Body of pancreas (tissue), 4 donors: ENCODE measurements around the gene SPDYE4. TPM values are rescaled to one million over a fixed set of nuclear protein-coding genes. Genes with fewer than 3 reads are reported as not detected.
A peak's percentile ranks its signal among the peaks of the same experiment; 100 is the strongest.

Experiments
- ATAC-seq: fragments of 150-250 bp; one replicate; pipeline ENCODE4 v1.9.1; 2016
- DNase-seq, 4 donors: peaks; one replicate each; pipeline ENCODE4 v3.0.0-alpha.2; 2019
- H3K27ac ChIP-seq, 4 donors: fragments of 200-600 bp; sonication (generic); 1 replicate in 3 of 4; 2 replicates in 1 of 4; pipeline versions ENCODE4 v1.5.1 to v1.6.1; 2016 to 2019; ENCODE audit warnings: mild to moderate bottlenecking in 1 of 4, mixed read lengths in 1 of 4, moderate library complexity in 1 of 4
- H3K27me3 ChIP-seq, 2 donors: fragments of 200-600 bp; sonication (generic); one replicate each; pipeline ENCODE4 v1.6.0; 2016; ENCODE audit warnings: mild to moderate bottlenecking in 1 of 2
- H3K36me3 ChIP-seq, 2 donors: fragments of 200-600 bp; sonication (generic); replicated peaks in 1 of 2; 2 replicates each; pipeline ENCODE4 v1.5.1; 2016; ENCODE audit warnings: low read depth in 2 of 2; ENCODE audit not compliant: insufficient read depth in 1 of 2
- H3K4me1 ChIP-seq: fragments of 200-600 bp; sonication (generic); one replicate; pipeline ENCODE4 v1.6.0; 2016
- H3K4me3 ChIP-seq, 2 donors: fragments of 200-600 bp; sonication (generic); 1 replicate in 1 of 2; 2 replicates in 1 of 2; pipeline ENCODE4 v1.5.1; 2016 to 2019
- H3K9me3 ChIP-seq, 3 donors: fragments of 200-600 bp; sonication (generic); 1 replicate in 2 of 3; 2 replicates in 1 of 3; pipeline ENCODE4 v1.5.1; 2016
- POLR2A ChIP-seq, 3 donors: fragments of 450-650 bp; IDR thresholded peaks; one replicate each; pipeline ENCODE4 v1.6.1; 2016; ENCODE audit warnings: antibody characterized with exemption in 3 of 3, mild to moderate bottlenecking in 2 of 3
- WGBS, 2 donors: methylation state at CpG; one replicate each; pipeline ENCODE4 v1.1.5; 2017; 5-methylcytosine and 5-hydroxymethylcytosine counted together
- intact Hi-C: fragments of 100-400 bp; cut with DNase I; formaldehyde crosslinking; loops from one replicate; pipeline ENCODE4 v1.15.1; 2023
- total RNA-seq, 2 donors: library from RNA; depleted of rRNA; stranded (reverse); fragments of >200 nt; gene quantifications; one replicate each; pipeline ENCODE4 v1.1.0, GENCODE V29; 2016
- TF ChIP-seq, protein P1 (sequence below), 7 experiments: fragments of 450-650 bp in 4 of 7; fragments of 200-600 bp in 3 of 7; sonication (generic) in 3 of 7; IDR thresholded peaks; one replicate each; pipeline ENCODE4 v1.5.1; 2016 to 2019; ENCODE audit warnings: antibody characterized with exemption in 7 of 7

SPDYE4 gene
- total RNA-seq, 2 donors from 2014 or later, result not detected

- no peak for DNase-seq
- Histone ChIP-seq H3K27me3 (no peaks in the 10 kb centered on the region), H3K36me3 (no peaks in the 10 kb centered on the region), H3K9me3 (no peaks in the 10 kb centered on the region), H3K4me1 (peaks cover 6% of the 10 kb centered on the region), H3K27ac (no peak overlapping the region), H3K4me3 (no peak overlapping the region)
- TF ChIP-seq, protein P1, sequence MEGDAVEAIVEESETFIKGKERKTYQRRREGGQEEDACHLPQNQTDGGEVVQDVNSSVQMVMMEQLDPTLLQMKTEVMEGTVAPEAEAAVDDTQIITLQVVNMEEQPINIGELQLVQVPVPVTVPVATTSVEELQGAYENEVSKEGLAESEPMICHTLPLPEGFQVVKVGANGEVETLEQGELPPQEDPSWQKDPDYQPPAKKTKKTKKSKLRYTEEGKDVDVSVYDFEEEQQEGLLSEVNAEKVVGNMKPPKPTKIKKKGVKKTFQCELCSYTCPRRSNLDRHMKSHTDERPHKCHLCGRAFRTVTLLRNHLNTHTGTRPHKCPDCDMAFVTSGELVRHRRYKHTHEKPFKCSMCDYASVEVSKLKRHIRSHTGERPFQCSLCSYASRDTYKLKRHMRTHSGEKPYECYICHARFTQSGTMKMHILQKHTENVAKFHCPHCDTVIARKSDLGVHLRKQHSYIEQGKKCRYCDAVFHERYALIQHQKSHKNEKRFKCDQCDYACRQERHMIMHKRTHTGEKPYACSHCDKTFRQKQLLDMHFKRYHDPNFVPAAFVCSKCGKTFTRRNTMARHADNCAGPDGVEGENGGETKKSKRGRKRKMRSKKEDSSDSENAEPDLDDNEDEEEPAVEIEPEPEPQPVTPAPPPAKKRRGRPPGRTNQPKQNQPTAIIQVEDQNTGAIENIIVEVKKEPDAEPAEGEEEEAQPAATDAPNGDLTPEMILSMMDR (IDR thresholded peaks at IDR 0.05), result no peak
- no peak for TF ChIP-seq POLR2A (IDR thresholded peaks at IDR 0.05)
- intact Hi-C loops, result no loop called here
- WGBS, 2 donors, result 82 to 90% methylated on average over 2 of the region's 2 CpGs
- no peak for ATAC-seq
These were observed 30.7 kb upstream of the SPDYE4 start for GRCh38 chr17:8788998-8789397.

GRCh38 chr17:8785547-8786413, 27.4 kb upstream of the SPDYE4 start:
- intact Hi-C loops, result no loop called here
- peak; percentile 71 to 82 (median 75) for DNase-seq
- no peak overlapping the region for H3K4me3 ChIP-seq
- peaks cover 6% of the 10 kb centered on the region for H3K4me1 ChIP-seq
- WGBS, 2 donors, result 30 to 31% methylated on average over 19 of the region's 19 CpGs
- H3K36me3 ChIP-seq, result no peaks in the 10 kb centered on the region
- no peak overlapping the region for H3K27ac ChIP-seq
- no peaks in the 10 kb centered on the region for H3K27me3 ChIP-seq
- TF ChIP-seq, protein P1 (IDR thresholded peaks at IDR 0.05), result peak; percentile 56 to 80 (median 75)
- no peak for TF ChIP-seq POLR2A (IDR thresholded peaks at IDR 0.05)
- peak; percentile 68 for ATAC-seq
- no peaks in the 10 kb centered on the region for H3K9me3 ChIP-seq

DNA sequence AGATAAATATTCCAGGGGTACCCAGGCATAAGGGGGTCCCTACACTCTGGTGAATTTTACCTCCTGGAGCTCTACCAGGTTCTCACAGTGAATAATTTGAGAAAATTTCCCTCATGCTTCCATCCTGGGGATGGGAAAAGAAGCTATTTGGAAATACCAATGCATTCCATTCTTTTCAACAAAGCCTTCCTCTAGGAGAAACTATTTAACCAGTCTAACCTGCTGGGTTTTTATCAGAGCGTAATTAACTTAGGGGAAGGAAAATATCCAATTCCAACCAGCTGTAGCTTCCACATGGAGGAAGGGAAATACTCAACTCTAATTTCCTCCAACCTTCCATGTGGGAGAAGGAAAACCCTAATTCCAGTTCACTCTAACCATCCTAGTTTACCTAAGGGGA, 23.8 kb upstream of the SPDYE4 start:
- no peaks in the 10 kb centered on the region for H3K36me3 ChIP-seq
- TF ChIP-seq, protein P1 (IDR thresholded peaks at IDR 0.05), result no peak
- TF ChIP-seq POLR2A (IDR thresholded peaks at IDR 0.05), result no peak
- no peak overlapping the region for H3K4me3 ChIP-seq
- H3K9me3 ChIP-seq, result no peaks in the 10 kb centered on the region
- intact Hi-C loops, result no loop called here
- no peaks in the 10 kb centered on the region for H3K27me3 ChIP-seq
- DNase-seq, result no peak
- H3K27ac ChIP-seq, result no peak overlapping the region
- H3K4me1 ChIP-seq, result peaks cover 6% of the 10 kb centered on the region
- no peak for ATAC-seq
- WGBS, 2 donors, result 63 to 91% methylated on average over 1 of the region's 1 CpG

GRCh38 chr17:8781776-8782175, 23.4 kb upstream of the SPDYE4 start:
- H3K4me3 ChIP-seq, result no peak overlapping the region
- no peak overlapping the region for H3K27ac ChIP-seq
- H3K9me3 ChIP-seq, result no peaks in the 10 kb centered on the region
- intact Hi-C loops, result no loop called here
- DNase-seq (no peak), ATAC-seq (no peak)
- no peaks in the 10 kb centered on the region for H3K27me3 ChIP-seq
- H3K36me3 ChIP-seq, result no peaks in the 10 kb centered on the region
- no peak for TF ChIP-seq POLR2A (IDR thresholded peaks at IDR 0.05)
- TF ChIP-seq, protein P1 (IDR thresholded peaks at IDR 0.05), result no peak
- WGBS, 2 donors, result 69 to 81% methylated on average over 4 of the region's 4 CpGs
- peaks cover 6% of the 10 kb centered on the region for H3K4me1 ChIP-seq

DNA sequence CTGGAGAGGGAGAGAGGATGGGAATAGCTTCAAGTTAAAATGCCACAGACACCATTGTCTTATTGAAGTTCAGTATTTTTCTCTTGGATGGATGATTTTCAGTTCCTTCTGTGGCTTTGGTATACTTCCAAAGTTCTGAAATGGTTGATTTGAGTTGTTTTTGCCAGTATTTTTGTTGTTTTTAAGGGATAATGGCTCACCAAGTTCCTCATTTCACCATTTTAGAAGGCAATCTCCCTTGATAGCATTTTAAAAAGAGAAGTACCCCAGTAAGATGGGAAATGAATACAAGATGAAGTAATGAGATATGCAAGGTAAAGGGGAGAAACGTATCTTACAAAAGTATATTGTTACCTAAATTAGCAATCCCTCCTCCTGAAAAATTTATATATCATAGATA, 18.5 kb upstream of the SPDYE4 start:
- H3K9me3 ChIP-seq, result no peaks in the 10 kb centered on the region
- no peak overlapping the region for H3K4me3 ChIP-seq
- TF ChIP-seq, protein P1 (IDR thresholded peaks at IDR 0.05), result no peak
- no peak for TF ChIP-seq POLR2A (IDR thresholded peaks at IDR 0.05)
- intact Hi-C loops, result no loop called here
- ATAC-seq (no peak), DNase-seq (no peak)
- H3K36me3 ChIP-seq, result no peaks in the 10 kb centered on the region
- 67 to 70% methylated on average over 1 of the region's 1 CpG for WGBS, 2 donors
- no peaks in the 10 kb centered on the region for H3K4me1 ChIP-seq
- H3K27ac ChIP-seq, result no peak overlapping the region
- H3K27me3 ChIP-seq, result no peaks in the 10 kb centered on the region
